Heart right ventricle (tissue), 16 donors: ENCODE results near the gene MYO15B. TPM values are rescaled to one million over a fixed set of nuclear protein-coding genes. Genes with fewer than 3 reads are reported as not detected.

Source experiments
- ATAC-seq, 8 donors: fragments of 200-7000 bp; cut with Tn5 transposase; one replicate each; pipeline ENCODE4 v1.9.1; 2020; ENCODE audit warnings: mild to moderate bottlenecking in 8 of 8, moderate library complexity in 8 of 8, moderate number of reproducible peaks in 1 of 8
- DNase-seq, 2 donors: peaks; one replicate each; pipeline ENCODE4 v3.0.0-alpha.2; 2020
- H3K27ac ChIP-seq, 10 donors: fragments of 200-600 bp; sonication (generic) in 2 of 10; one replicate each; pipeline versions ENCODE4 v1.5.0 to v1.8.0; 2020 to 2022; ENCODE audit warnings: mild to moderate bottlenecking in 3 of 10
- H3K27me3 ChIP-seq, 7 donors: fragments of 200-600 bp; one replicate each; pipeline ENCODE4 v1.8.0; 2021 to 2022; ENCODE audit warnings: mild to moderate bottlenecking in 2 of 7
- H3K36me3 ChIP-seq, 9 donors: fragments of 200-600 bp; sonication (generic) in 1 of 9; one replicate each; pipeline versions ENCODE4 v1.5.0 to v1.8.0; 2020 to 2022; ENCODE audit warnings: mild to moderate bottlenecking in 2 of 9
- H3K4me1 ChIP-seq, 9 donors: fragments of 200-600 bp; sonication (generic) in 1 of 9; one replicate each; pipeline versions ENCODE4 v1.5.0 to v1.8.0; 2020 to 2022; ENCODE audit warnings: mild to moderate bottlenecking in 4 of 9
- H3K4me3 ChIP-seq, 10 donors: fragments of 200-600 bp; sonication (generic) in 2 of 10; one replicate each; pipeline versions ENCODE4 v1.5.0 to v1.8.0; 2020 to 2022; ENCODE audit warnings: mild to moderate bottlenecking in 7 of 10, moderate library complexity in 2 of 10
- H3K9me3 ChIP-seq, 11 donors: fragments of 200-600 bp in 10 of 11; sonication (generic) in 2 of 11; one replicate each; pipeline versions ENCODE4 v1.5.0 to v1.8.0; 2013 to 2022; ENCODE audit warnings: mild to moderate bottlenecking in 2 of 11, control low read depth in 1 of 11, moderate library complexity in 1 of 11
- whole genome bisulfite sequencing, 2 donors: extraction: QIAGEN DNeasy Blood & Tissue Kit; methylation state at CpG; one replicate each; pipeline ENCODE4 v1.1.7; 2013; ENCODE audit warnings: inconsistent platforms in 1 of 2; 5-methylcytosine and 5-hydroxymethylcytosine counted together
- intact Hi-C, 10 donors: fragments of 100-400 bp; cut with DNase I; formaldehyde crosslinking; loops; one replicate each; pipeline versions ENCODE4 v1.11.1 to v1.14.2; 2022
- polyA plus RNA-seq, 2 donors: library from polyadenylated mRNA; stranded (reverse); fragments of 200-250 nt; gene quantifications; one replicate each; pipeline ENCODE4 v1.2.3, GENCODE V29; 2013
- total RNA-seq, 10 donors: library from RNA; stranded (reverse); fragmentation: NEBNext Ultra II Directional in 3 of 10; extraction: Animal tissue kit (Norgen Biotek cat#: 25700) in 3 of 10; gene quantifications; one replicate each; pipeline versions ENCODE4 v1.2.1 to v1.2.4, GENCODE V29; 2021 to 2023
- TF ChIP-seq, protein P1 (sequence below), 9 donors: fragments of 200-600 bp; sonication (generic) in 2 of 9; IDR thresholded peaks; one replicate each; pipeline versions ENCODE4 v1.5.0 to v1.8.0; 2021 to 2022; ENCODE audit warnings: antibody characterized with exemption in 9 of 9, mild to moderate bottlenecking in 5 of 9, moderate library complexity in 1 of 9
- donor health status: Arrhythmogenic right ventricular cardiomyopathy.
- donor health status: ischemic (EF 13 %, LVEDD 7.1; RV severe dilation, severe dysfunction).
- donor health status: healthy with polysubstance abuse.
- donor health status: DM: no; HTN: yes; CAD: no.
- donor health status: DM: no; HTN: no; CAD: no.
- donor health status: ischemic (EF 25% LVEDD 6.9; RV normal size, moderate dysfunction).
- donor health status: ischemic (EF 25% LVEDD 5.7; RV mildly dilated, moderate dysfunction).
- donor health status: healthy.
- donor health status: DM: yes; HTN: yes; CAD: no.
- donor health status: Ischemic cardiomyopathy.
- donor health status: ischemic (EF 35%, LVEDD 5.7; RV mildly dilated, moderate dysfunction).
- donor health status: nonischemic (EF 11% LVEDD 7.7; RV severe dilation, severe dysfunction).
- donor health status: DM: yes; HTN: yes; CAD: no.
- donor health status: PGD.
- donor health status: ischemic (EF 29% LVEDD 5.4; RV normal size, mild dysfunction).
- donor health status: nonischemic (EF 23%, LVEDD 6.1; RV moderate dilation, normal function).

Gene MYO15B
- total and polyA plus RNA-seq, 12 donors: 27.9 to 205 (median 45.8) TPM

DNA sequence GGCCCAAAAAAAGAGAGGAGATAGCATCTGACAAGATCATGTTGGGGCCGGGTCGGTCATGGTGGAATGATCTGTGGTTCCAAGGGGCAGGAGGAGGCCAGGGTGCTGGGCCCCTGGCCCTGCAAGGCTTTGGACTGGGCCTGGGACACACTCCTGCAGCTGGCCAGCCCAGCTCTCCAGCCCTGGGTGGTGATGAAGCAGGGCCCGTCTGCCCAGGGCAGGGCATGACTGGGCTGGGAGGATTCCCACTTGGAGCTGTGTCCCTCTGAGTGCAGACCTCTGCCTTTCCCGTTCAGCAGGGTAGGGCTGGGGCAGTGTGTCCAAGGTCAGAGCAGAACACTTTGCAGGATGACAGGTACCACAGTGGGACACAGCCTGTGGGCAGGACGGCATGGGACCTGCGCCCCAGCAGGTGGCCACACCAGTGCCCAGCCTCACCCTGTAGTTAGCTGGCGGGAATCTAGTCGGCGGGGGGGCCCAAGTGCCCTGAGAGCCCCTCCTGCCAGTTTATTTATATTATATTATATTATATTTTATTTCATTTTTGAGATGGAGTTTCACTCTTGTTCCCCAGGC lies 27.6 kb upstream of the MYO15B start:
- 83 to 90% methylated on average over 9 of the region's 9 CpGs for WGBS, 2 donors
- TF ChIP-seq, protein P1, sequence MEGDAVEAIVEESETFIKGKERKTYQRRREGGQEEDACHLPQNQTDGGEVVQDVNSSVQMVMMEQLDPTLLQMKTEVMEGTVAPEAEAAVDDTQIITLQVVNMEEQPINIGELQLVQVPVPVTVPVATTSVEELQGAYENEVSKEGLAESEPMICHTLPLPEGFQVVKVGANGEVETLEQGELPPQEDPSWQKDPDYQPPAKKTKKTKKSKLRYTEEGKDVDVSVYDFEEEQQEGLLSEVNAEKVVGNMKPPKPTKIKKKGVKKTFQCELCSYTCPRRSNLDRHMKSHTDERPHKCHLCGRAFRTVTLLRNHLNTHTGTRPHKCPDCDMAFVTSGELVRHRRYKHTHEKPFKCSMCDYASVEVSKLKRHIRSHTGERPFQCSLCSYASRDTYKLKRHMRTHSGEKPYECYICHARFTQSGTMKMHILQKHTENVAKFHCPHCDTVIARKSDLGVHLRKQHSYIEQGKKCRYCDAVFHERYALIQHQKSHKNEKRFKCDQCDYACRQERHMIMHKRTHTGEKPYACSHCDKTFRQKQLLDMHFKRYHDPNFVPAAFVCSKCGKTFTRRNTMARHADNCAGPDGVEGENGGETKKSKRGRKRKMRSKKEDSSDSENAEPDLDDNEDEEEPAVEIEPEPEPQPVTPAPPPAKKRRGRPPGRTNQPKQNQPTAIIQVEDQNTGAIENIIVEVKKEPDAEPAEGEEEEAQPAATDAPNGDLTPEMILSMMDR (IDR thresholded peaks at IDR 0.05): no peak
- intact Hi-C loops: no loop called here
- no peak overlapping the region for H3K4me3 ChIP-seq
- no peak overlapping the region for H3K27ac ChIP-seq
- no peaks in the 10 kb centered on the region for H3K9me3 ChIP-seq
- no peaks in the 10 kb centered on the region for H3K27me3 ChIP-seq
- H3K36me3 ChIP-seq: peaks cover 0 to 6% (median 0%) of the 10 kb centered on the region in 9 donors
- ATAC-seq (no peak), DNase-seq (no peak)
- H3K4me1 ChIP-seq: peaks cover 0 to 7% (median 0%) of the 10 kb centered on the region in 9 donors

DNA sequence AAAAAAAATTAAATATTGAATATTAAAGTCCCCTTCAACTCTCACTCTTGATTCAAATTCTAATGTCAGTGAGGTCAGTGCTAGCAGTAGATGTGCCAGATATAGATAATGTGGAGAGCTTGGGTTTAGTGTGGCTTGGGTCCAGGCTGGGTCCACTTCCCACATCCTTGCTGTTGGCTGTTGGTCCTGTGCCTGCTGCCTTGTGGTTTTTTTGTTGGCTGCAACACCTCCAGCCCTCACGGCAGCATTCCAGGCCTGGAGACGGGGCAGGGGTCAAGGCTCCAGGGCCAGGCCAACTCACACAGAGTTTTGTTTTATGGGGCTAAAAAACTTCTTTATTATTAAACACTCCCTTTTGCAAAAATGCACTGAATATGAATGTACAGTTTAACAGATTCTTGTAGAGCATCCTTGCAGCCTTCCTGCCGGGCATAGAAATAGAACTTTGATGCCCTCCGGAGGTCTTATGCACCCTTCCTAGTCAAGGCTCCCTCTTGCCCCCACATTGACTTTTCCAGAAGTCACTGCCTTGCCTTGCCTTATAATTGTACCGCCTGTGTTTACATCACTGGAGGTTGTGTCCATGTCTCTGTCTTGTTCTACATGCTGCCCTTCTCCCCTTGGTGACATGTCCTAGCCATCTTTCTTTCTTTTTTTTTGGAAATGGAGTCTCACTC lies 25.5 kb upstream of the MYO15B start:
- no peak for ATAC-seq
- intact Hi-C loops: no loop called here
- Histone ChIP-seq H3K4me3 (no peak overlapping the region), H3K27me3 (no peaks in the 10 kb centered on the region), H3K27ac (no peak overlapping the region), H3K9me3 (no peaks in the 10 kb centered on the region), H3K4me1 (peaks cover 0 to 6% (median 0%) of the 10 kb centered on the region in 9 donors), H3K36me3 (peaks cover 0 to 6% (median 0%) of the 10 kb centered on the region in 9 donors)
- TF ChIP-seq, protein P1 (IDR thresholded peaks at IDR 0.05): no peak
- DNase-seq: no peak
- WGBS, 2 donors: 74 to 80% methylated on average over 5 of the region's 5 CpGs

DNA sequence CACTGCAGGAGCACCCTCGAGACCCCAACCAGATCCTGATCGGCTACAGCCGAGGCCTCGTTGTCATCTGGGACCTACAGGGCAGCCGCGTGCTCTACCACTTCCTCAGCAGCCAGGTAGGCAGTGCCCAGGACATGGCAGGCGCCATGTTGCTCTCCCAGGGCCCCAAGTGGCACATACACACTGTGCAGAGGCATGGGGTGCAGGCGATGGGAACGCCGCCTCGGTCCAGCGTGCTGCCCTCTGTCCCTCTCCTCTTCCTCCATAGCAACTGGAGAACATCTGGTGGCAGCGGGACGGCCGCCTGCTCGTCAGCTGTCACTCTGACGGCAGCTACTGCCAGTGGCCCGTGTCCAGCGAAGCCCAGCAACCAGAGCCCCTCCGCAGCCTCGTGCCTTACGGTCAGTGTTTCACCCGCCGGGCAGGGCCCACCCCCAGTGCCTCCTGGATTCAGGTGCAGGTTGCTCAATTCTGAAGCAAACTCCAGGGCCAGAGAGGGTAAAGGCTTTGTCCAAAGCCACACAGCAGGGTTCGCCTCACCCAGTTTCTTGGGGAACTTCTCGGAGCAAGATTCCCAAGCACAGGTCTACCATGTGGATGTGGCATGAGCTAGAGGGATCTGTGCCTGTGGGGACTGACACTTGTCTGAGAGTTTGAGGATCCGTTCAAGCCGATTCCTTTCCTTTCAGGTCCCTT lies 24.4 kb upstream of the MYO15B start:
- 88 to 90% methylated on average over 28 of the region's 28 CpGs for WGBS, 2 donors
- DNase-seq: no peak
- no peak overlapping the region for H3K27ac ChIP-seq

DNA sequence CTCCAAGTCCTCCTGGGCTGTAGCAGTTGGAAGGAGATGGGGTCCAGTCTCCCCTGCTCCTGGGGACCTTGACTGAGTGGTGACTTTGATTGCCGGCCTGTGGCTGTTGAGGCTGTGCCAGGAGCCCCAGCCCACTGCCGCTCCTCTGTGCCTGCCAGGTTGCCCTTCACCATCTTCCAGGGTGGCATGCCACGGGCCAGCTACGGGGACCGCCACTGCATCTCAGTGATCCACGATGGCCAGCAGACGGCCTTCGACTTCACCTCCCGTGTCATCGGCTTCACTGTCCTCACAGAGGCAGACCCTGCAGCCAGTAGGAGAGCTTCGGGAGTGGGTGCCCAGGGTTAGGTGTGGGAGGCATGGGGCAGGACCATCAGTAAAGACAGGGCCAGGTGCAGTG lies 23.4 kb upstream of the MYO15B start:
- H3K36me3 ChIP-seq: peaks cover 0 to 6% (median 0%) of the 10 kb centered on the region in 9 donors
- H3K27ac ChIP-seq: no peak overlapping the region
- no peaks in the 10 kb centered on the region for H3K27me3 ChIP-seq
- no peak for DNase-seq
- no peaks in the 10 kb centered on the region for H3K9me3 ChIP-seq
- 95 to 97% methylated on average over 11 of the region's 11 CpGs for WGBS, 2 donors
- TF ChIP-seq, protein P1 (IDR thresholded peaks at IDR 0.05): no peak
- H3K4me3 ChIP-seq: no peak overlapping the region
- intact Hi-C loops: no loop called here
- no peak for ATAC-seq
- no peaks in the 10 kb centered on the region for H3K4me1 ChIP-seq

More for the DNA sequence above, 24.4 kb upstream of the MYO15B start:
- ATAC-seq: no peak
- Histone ChIP-seq H3K36me3 (peaks cover 0 to 6% (median 0%) of the 10 kb centered on the region in 9 donors), H3K27me3 (no peaks in the 10 kb centered on the region), H3K9me3 (no peaks in the 10 kb centered on the region), H3K4me3 (no peak overlapping the region), H3K4me1 (no peaks in the 10 kb centered on the region)
- intact Hi-C loops: no loop called here
- TF ChIP-seq, protein P1 (IDR thresholded peaks at IDR 0.05): no peak
